ENCODE data around the gene PLCXD3. TPM values are rescaled to one million over a fixed set of nuclear protein-coding genes. Genes with fewer than 3 reads are reported as not detected.

Gene PLCXD3
- total RNA-seq, 2 donors from 2014 or later, result 44.5 to 68.3 TPM

- Histone ChIP-seq H3K4me3 (no peak overlapping the region), H3K27me3 (no peaks in the 10 kb centered on the region), H3K9me3 (no peaks in the 10 kb centered on the region), H3K4me1 (peaks cover 0 to 27% of the 10 kb centered on the region in 2 donors), H3K27ac (peak overlapping the region in 1 of 2 donors; percentile 62), H3K36me3 (no peaks in the 10 kb centered on the region)
- DNase-seq (ENCODE audit: low spot score), result no peak
- no peak for TF ChIP-seq CTCF (IDR thresholded peaks at IDR 0.05)
These were observed 97.9 kb downstream of the PLCXD3 start for GRCh38 chr5:41412496-41412895.

- TF ChIP-seq CTCF (IDR thresholded peaks at IDR 0.05), result no peak
- H3K36me3 ChIP-seq, result no peaks in the 10 kb centered on the region
- H3K9me3 ChIP-seq, result no peaks in the 10 kb centered on the region
- peaks cover 0 to 38% of the 10 kb centered on the region in 2 donors for H3K4me1 ChIP-seq
- H3K4me3 ChIP-seq, result no peak overlapping the region
- H3K27ac ChIP-seq, result peak overlapping the region in 1 of 2 donors; percentile 82
- no peak for DNase-seq (ENCODE audit: low spot score)
- no peaks in the 10 kb centered on the region for H3K27me3 ChIP-seq
These were observed 99.7 kb downstream of the PLCXD3 start for GRCh38 chr5:41410737-41411136.

DNA sequence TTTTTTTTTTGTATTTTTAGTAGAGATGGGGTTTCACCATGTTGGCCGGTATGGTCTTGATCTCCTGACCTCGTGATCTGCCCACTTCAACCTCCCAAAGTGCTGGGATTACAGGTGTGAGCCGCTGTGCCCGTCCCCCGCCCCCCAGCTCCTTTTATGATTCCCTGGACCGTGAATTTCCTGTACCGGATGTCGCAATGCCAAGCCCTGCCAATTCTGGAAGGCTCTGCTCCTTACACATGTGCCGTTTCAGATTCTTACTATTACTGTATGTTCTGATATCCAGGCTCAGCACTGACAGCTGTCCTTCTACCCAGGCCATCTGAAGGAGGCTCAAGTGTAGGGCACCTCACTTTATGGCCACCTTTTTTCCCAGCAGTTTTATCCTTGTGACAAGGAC is 100.1 kb downstream of the PLCXD3 start:
- DNase-seq (ENCODE audit: low spot score), result no peak
- Histone ChIP-seq H3K4me1 (peaks cover 0 to 38% of the 10 kb centered on the region in 2 donors), H3K27me3 (no peaks in the 10 kb centered on the region), H3K36me3 (no peaks in the 10 kb centered on the region), H3K27ac (peak overlapping the region in 1 of 2 donors; percentile 82), H3K4me3 (no peak overlapping the region), H3K9me3 (no peaks in the 10 kb centered on the region)
- no peak for TF ChIP-seq CTCF (IDR thresholded peaks at IDR 0.05)

- Histone ChIP-seq H3K36me3 (no peaks in the 10 kb centered on the region), H3K4me1 (peaks cover 0 to 43% of the 10 kb centered on the region in 2 donors), H3K27me3 (no peaks in the 10 kb centered on the region), H3K27ac (peak overlapping the region; percentile 33 to 82), H3K9me3 (no peaks in the 10 kb centered on the region), H3K4me3 (no peak overlapping the region)
- DNase-seq (ENCODE audit: low spot score), result no peak
- no peak for TF ChIP-seq CTCF (IDR thresholded peaks at IDR 0.05)
These were observed 101.5 kb downstream of the PLCXD3 start for GRCh38 chr5:41408676-41409443.

- Histone ChIP-seq H3K4me3 (no peak overlapping the region), H3K27ac (peak overlapping the region; percentile 46 to 84), H3K27me3 (no peaks in the 10 kb centered on the region), H3K4me1 (peaks cover 0 to 38% of the 10 kb centered on the region in 2 donors), H3K36me3 (no peaks in the 10 kb centered on the region), H3K9me3 (no peaks in the 10 kb centered on the region)
- no peak for TF ChIP-seq CTCF (IDR thresholded peaks at IDR 0.05)
- DNase-seq (ENCODE audit: low spot score), result no peak
These were observed 103.5 kb downstream of the PLCXD3 start for GRCh38 chr5:41406936-41407335.

Data from right atrium auricular region (tissue), 2 donors.